Activated naive CD8-positive, alpha-beta T cell treated with anti-CD3 and anti-CD28 coated beads, Interleukin-2, amount 10 ng/mL, durations not matched to agents 7 days and 5 days (primary cell): Measurements from ENCODE around the gene NCF2. TPM values are rescaled to one million over a fixed set of nuclear protein-coding genes. Genes with fewer than 3 reads are reported as not detected.

Source experiments
- ATAC-seq: fragments of 150-1000 bp; cut with Tn5 transposase; one replicate; pipeline ENCODE4 v1.10.0; 2021; ENCODE audit warnings: low read depth, moderate library complexity
- POLR2A ChIA-PET: fragments of 350-600 bp; sonication (Branson Sonifier 250); formaldehyde crosslinking; loops from one replicate; lab custom pipeline; 2021; ENCODE audit warnings: antibody characterized with exemption; lab: Charles Lee
- DNase-seq: peaks from one replicate; pipeline ENCODE4 v3.0.0; 2021
- H3K27ac Mint-ChIP-seq: one replicate; pipeline ENCODE4 v1.8.0; 2022; ENCODE audit warnings: mild to moderate bottlenecking, mixed read lengths
- H3K27me3 Mint-ChIP-seq: one replicate; pipeline ENCODE4 v1.8.0; 2022; ENCODE audit warnings: mild to moderate bottlenecking, moderate library complexity, mixed read lengths
- H3K36me3 Mint-ChIP-seq: one replicate; pipeline ENCODE4 v1.8.0; 2021; ENCODE audit warnings: mild to moderate bottlenecking, mixed read lengths
- H3K4me1 Mint-ChIP-seq: one replicate; pipeline ENCODE4 v1.8.0; 2021; ENCODE audit warnings: mixed read lengths
- H3K4me3 Mint-ChIP-seq: one replicate; pipeline ENCODE4 v1.8.0; 2022; ENCODE audit warnings: mild to moderate bottlenecking, moderate library complexity, mixed read lengths
- H3K9me3 Mint-ChIP-seq: one replicate; pipeline ENCODE4 v1.8.0; 2021; ENCODE audit warnings: mixed read lengths
- total RNA-seq, 2 experiments: library from RNA; stranded (reverse); gene quantifications; one replicate each; pipeline ENCODE4 v1.2.3, GENCODE V29; 2021

NCF2 gene, protein sequence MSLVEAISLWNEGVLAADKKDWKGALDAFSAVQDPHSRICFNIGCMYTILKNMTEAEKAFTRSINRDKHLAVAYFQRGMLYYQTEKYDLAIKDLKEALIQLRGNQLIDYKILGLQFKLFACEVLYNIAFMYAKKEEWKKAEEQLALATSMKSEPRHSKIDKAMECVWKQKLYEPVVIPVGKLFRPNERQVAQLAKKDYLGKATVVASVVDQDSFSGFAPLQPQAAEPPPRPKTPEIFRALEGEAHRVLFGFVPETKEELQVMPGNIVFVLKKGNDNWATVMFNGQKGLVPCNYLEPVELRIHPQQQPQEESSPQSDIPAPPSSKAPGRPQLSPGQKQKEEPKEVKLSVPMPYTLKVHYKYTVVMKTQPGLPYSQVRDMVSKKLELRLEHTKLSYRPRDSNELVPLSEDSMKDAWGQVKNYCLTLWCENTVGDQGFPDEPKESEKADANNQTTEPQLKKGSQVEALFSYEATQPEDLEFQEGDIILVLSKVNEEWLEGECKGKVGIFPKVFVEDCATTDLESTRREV
- 1 to 10 TPM; 7.5 to 8.0 TPM for total RNA-seq

DNA sequence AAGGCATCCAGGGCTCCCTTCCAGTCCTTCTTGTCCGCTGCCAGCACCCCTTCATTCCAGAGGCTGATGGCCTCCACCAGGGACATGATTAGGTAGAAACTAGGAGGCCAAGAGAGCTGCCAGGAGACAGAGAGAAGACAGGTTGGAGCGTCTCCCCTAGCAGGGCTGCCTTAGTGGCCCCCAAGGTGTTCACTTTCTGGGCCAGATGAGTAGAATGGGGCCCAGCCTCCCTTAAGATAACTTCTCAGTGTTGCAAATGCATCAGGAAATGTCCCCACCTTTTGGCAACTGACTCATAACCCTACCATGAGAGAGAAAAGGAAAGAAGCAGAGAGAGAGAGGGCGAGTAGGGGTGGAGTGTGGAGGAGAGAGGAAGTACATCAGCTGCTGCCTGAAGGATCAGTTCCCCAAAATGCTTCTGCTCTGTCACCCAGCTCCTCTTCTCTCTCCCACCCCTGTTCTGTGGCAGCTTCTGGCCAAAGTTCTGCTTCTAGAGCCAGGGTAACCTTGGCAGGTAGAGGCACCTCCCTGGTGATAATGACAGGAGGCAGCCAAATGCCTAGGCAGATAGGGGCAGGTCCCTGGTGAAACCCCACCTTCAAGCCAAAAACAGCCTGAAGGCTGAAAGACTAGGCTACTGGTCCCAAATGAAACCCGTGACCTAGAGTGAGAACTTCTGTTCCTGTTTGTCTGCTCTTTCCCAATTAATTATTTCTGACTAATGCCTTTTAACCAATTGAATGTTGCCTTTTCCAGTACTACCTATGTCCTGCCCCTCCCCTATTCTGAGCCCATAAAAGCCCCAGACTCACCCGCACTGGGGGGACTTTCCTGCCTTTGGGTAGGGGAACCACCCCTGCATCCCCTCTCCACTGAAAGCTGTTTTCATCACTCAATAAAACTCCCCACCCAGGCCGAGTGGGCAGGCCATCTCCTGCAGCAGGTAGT is at the start of gene NCF2:
Gene NCF2 (minus strand): TSS at position 216 of the 948 bp plus-strand sequence. CDS start 130 bp downstream, at position 86.
- Mint-ChIP-seq H3K36me3 (no peaks in the 10 kb centered on the region), H3K27ac (peak within 1 kb of the TSS; percentile 93), H3K4me1 (peaks cover 24% of the 10 kb centered on the region), H3K4me3 (peak within 1 kb of the TSS; percentile 75), H3K9me3 (no peaks in the 10 kb centered on the region), H3K27me3 (peaks cover 3% of the 10 kb centered on the region)
- ATAC-seq (peak; percentile 99), DNase-seq (peak; percentile 52)
- POLR2A ChIA-PET, result interaction anchor here (0.5 to 4.0 kb wide), 5 partner anchors 11 to 793 kb away, joined by 3 to 28 read pairs (median 4); partner anchors contain the start of gene SMG7

DNA sequence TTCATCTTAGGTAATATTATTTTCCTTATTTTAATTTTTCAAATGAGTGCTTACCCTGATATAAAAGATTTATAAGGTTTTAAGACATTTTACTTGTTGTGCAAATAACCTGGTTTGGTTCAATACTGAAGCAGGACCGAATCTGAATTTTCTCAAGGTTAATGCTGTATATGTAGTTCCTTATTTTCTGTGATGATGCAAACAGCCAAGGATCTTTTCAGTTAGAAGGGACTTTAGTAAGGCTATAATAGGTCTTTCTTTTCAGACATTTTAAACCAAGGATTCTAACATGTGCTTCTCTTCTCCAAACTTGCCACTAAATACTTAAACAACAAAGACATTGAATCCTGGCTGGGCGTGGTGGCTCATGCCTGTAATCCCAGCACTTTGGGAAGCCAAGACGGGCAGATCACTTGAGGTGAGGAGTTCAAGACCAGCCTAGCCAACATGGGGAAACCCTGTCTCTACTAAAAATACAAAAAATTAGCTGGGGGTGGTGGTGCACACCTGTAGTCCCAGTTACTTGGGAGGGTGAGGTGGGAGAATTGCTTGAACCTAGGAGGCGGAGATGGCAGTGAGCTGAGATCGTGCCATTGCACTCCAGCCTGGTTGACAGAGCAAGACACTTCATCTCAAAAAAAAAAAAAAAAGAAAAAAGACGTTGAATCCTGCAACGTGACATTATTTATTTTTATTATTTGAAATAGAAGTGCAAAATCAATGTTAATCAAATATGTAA is 48.6 kb upstream of the NCF2 start:
- no peak for DNase-seq
- Mint-ChIP-seq H3K36me3 (peaks cover 3% of the 10 kb centered on the region), H3K27me3 (peaks cover 22% of the 10 kb centered on the region), H3K27ac (no peak overlapping the region), H3K4me3 (no peak overlapping the region), H3K9me3 (no peaks in the 10 kb centered on the region), H3K4me1 (peaks cover 13% of the 10 kb centered on the region)
- POLR2A ChIA-PET, result no interaction called here
- ATAC-seq, result no peak

DNA sequence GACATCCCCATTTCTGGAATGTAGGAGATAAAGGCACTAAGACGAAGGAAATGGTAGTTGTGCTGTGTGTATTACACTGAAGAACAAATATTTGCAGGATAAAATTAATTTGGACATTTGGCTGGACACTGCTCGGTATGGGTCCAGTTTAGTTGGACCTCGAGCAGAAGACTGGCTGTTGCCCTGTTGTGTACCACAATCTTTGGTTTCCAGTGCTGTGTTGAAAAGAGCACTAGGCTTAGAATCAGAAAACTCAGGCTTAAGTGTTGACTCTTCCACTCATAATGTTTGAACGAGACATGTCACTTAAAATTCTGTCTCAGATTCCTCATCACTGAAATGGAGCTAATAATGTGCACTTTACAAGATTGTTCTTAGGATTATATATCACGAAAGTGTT is 46.5 kb upstream of the NCF2 start:
- Mint-ChIP-seq H3K27ac (no peak overlapping the region), H3K36me3 (peaks cover 12% of the 10 kb centered on the region), H3K27me3 (peaks cover 22% of the 10 kb centered on the region), H3K9me3 (no peaks in the 10 kb centered on the region), H3K4me1 (peaks cover 19% of the 10 kb centered on the region), H3K4me3 (peak overlapping the region; percentile 100)
- POLR2A ChIA-PET, result interaction anchor here (0.6 kb wide), 1 partner anchor 400 kb away, joined by 3 read pairs; no protein-coding TSS in a partner anchor
- ATAC-seq (no peak), DNase-seq (no peak)

DNA sequence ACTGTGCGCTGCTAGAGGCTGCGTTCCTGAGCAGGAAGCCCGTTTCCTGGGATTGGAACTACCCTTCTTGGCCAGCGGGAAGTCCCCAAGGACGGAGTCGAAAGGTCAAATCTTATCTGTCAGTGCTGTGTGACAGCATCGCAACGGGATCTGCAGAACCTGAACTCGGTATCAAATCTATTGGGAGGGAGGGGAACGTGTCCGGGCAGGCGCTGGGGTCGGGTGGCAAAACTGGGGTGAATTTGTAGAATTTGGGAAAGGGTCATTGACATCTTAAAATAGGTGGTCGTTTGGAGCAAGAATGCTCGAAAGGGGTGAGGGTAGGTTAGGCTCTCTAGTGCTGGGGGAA is 46.0 kb upstream of the NCF2 start:
- ATAC-seq (no peak), DNase-seq (no peak)
- H3K36me3 Mint-ChIP-seq, result peaks cover 13% of the 10 kb centered on the region
- H3K9me3 Mint-ChIP-seq, result no peaks in the 10 kb centered on the region
- H3K4me1 Mint-ChIP-seq, result peaks cover 21% of the 10 kb centered on the region
- H3K27me3 Mint-ChIP-seq, result peaks cover 22% of the 10 kb centered on the region
- peak overlapping the region; percentile 100 for H3K4me3 Mint-ChIP-seq
- POLR2A ChIA-PET, result interaction anchor here (1.0 to 4.4 kb wide), 3 partner anchors 164 to 797 kb away, joined by 3 to 21 read pairs (median 4); partner anchors contain the start of gene SMG7
- peak overlapping the region; percentile 100 for H3K27ac Mint-ChIP-seq

DNA sequence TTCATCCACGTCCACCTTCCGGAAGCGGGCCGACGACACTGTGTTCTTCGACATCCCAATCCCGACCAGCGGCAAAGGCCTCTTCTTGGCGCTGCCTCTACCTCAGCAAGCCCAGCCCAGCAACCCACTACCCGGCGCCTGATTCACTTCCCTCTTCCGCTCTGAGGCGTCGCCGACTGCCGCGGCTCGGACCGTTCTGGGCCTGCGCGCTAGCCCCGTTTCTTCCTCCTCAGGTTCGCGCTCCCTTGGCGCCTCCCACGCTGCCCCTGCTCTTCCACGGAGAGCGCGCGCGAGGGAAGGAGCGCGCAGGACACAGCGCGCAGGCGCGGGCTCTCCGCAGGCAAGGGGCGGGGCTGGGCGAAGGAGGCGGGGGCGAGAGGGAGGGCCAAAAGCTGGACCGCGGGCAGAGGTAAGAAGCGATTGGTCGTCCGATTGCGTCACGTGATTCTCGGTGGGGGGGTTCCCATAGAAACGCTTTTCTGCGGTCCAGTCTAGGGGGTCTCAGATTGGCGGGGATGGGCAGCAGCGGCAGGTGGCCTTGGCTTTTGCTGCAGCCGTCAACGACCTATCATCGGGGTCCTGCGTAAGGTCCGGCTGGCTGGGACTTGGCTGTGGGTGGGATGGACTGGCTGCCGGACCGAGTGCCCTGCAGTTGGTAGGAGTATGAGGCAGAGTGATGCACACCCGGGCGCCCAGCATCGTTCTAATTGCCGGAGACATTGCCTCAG is 45.5 kb upstream of the NCF2 start, which contains the start of gene ARPC5:
Gene ARPC5 (minus strand): TSS at position 178 of the 728 bp plus-strand sequence. CDS start 124 bp downstream, at position 54.
- peaks cover 15% of the 10 kb centered on the region for H3K36me3 Mint-ChIP-seq
- POLR2A ChIA-PET, result interaction anchor here (1.0 to 4.4 kb wide), 4 partner anchors 163 to 796 kb away, joined by 3 to 21 read pairs (median 4); partner anchors contain the start of genes SMG7 and TSEN15
- H3K4me1 Mint-ChIP-seq, result peaks cover 23% of the 10 kb centered on the region
- H3K27ac Mint-ChIP-seq, result peak within 1 kb of the TSS; percentile 100
- DNase-seq, result peak; percentile 98
- H3K4me3 Mint-ChIP-seq, result peak within 1 kb of the TSS; percentile 100
- no peaks in the 10 kb centered on the region for H3K9me3 Mint-ChIP-seq
- ATAC-seq, result peak; percentile 96
- H3K27me3 Mint-ChIP-seq, result peaks cover 22% of the 10 kb centered on the region

DNA sequence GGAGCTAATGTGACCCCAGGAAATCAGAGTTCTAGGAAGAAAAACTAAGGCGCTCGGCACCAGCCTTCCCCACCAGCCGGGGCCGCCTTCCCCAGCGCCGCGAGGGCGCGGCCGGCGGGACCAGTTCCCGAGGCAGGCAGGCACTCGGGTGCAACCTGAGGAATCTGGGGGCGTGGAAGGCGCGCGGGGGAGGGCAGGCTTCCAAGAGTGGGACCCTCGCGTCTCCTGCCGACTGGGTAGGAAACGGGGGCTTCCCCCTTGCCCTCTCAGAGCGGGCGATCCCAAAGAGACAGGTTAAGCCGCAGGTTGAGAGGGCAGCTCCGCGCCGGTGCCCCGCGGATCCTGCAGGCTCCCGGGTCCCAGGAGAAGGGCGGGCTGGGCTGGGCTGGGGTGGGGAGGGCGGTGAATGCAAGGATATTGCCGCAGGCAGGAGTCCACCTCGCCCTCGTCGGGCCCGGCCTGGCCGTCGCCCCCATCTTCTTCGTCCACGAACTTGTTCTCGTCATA is 44.9 kb upstream of the NCF2 start:
- no peaks in the 10 kb centered on the region for H3K9me3 Mint-ChIP-seq
- peak overlapping the region; percentile 100 for H3K27ac Mint-ChIP-seq
- H3K4me1 Mint-ChIP-seq, result peaks cover 28% of the 10 kb centered on the region
- H3K27me3 Mint-ChIP-seq, result peaks cover 22% of the 10 kb centered on the region
- POLR2A ChIA-PET, result interaction anchor here (0.6 to 4.4 kb wide), 6 partner anchors 9 to 795 kb away, joined by 3 to 21 read pairs (median 4); partner anchors contain the start of genes SMG7 and TSEN15
- DNase-seq (peak; percentile 59), ATAC-seq (no peak)
- H3K4me3 Mint-ChIP-seq, result peak overlapping the region; percentile 100
- H3K36me3 Mint-ChIP-seq, result peaks cover 20% of the 10 kb centered on the region

DNA sequence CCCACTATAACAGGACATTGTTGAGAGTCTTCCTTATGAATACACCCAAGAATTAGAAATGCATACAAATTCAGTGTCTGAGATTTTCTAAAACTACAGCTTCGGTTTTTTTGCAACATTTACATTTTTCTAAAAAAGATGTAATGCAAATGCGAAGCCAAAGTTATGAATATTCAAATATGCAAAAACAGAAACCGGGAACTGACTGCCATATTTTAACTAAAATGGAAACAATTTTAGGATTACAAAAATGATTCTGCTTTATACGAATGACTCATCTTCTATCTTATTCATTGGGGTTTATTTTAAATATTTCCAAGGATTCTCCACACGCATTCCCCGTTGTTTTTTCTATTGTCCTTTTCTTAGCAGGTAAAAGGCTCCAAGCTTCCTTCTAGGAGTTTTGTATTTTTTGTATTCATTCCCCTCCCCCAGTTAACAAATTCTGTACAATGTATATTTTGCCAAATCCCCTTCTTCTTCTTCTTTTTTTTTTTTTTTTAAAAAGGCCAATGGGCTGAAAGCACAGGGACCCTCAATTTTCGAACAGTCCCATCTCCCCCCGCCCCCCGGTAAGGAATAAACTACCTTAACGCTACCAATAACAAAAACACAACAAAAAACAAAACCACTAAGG is 44.3 kb upstream of the NCF2 start:
- H3K27me3 Mint-ChIP-seq, result peaks cover 22% of the 10 kb centered on the region
- H3K27ac Mint-ChIP-seq, result peak overlapping the region; percentile 90
- POLR2A ChIA-PET, result interaction anchor here (0.6 to 4.4 kb wide), 5 partner anchors 8 to 417 kb away, joined by 4 to 21 read pairs (median 5); partner anchors contain the start of genes APOBEC4, SMG7 and TSEN15
- no peaks in the 10 kb centered on the region for H3K9me3 Mint-ChIP-seq
- peaks cover 28% of the 10 kb centered on the region for H3K4me1 Mint-ChIP-seq
- DNase-seq, result no peak
- peak overlapping the region; percentile 100 for H3K4me3 Mint-ChIP-seq
- H3K36me3 Mint-ChIP-seq, result peaks cover 22% of the 10 kb centered on the region
- no peak for ATAC-seq

DNA sequence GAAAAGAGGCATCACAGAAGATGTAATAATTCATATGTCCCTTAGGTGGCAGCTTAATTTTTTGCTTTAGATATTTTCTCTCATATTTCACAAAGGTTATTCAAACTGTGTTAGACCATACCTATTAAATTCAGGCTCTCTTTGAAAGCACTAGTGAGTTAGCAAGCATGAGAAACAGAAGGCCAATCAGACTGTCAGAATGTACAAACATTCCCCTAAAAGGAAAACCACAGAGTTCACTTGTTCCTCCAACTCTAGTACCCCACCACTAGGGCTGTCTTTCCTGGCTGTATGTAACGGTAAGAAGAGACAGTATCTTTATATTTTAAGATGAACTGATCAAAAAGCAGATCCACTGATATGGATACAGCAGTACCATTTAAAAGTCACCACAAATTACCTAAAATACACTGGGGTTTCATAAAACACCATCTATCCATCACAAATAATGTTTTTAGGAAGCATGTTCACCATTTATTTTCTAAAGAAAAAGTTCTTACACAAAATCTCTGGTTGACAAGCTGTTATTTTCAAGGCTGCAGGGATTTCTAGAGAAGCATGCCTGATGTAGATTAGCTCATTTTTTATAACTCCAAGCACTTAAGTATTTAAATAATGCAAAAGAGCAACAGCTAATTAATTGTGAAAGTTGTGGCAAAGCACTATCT is 43.6 kb upstream of the NCF2 start:
- POLR2A ChIA-PET, result interaction anchor here (1.2 to 4.4 kb wide), 4 partner anchors 20 to 418 kb away, joined by 3 to 21 read pairs (median 5); partner anchors contain the start of genes APOBEC4, SMG7 and TSEN15
- H3K4me3 Mint-ChIP-seq, result peak overlapping the region; percentile 100
- peak overlapping the region; percentile 90 for H3K27ac Mint-ChIP-seq
- peak; percentile 15 for ATAC-seq
- no peaks in the 10 kb centered on the region for H3K9me3 Mint-ChIP-seq
- H3K4me1 Mint-ChIP-seq, result peaks cover 29% of the 10 kb centered on the region
- H3K36me3 Mint-ChIP-seq, result peaks cover 22% of the 10 kb centered on the region
- H3K27me3 Mint-ChIP-seq, result peaks cover 19% of the 10 kb centered on the region
- DNase-seq, result no peak

DNA sequence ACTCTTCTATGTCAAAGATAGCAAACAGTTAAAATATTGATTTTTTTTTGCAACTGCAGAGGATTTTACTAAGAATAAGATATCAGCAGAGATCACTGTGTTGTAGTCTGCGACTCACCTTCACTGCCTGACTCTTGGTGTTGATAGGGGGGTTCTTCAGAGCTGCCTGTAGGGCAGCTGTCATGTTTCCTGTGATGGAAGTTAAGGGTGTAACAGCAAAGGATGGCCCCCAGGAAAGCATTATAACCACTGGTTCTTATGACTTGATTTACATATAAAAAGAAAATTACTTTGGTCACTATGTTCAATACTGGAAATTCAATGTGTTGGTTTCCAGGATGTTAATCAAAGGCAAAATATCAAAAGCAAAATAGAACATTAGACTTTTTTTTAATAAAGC is 42.7 kb upstream of the NCF2 start:
- Mint-ChIP-seq H3K4me3 (peak overlapping the region; percentile 100), H3K4me1 (peaks cover 34% of the 10 kb centered on the region), H3K27ac (peak overlapping the region; percentile 44), H3K27me3 (peaks cover 13% of the 10 kb centered on the region), H3K9me3 (no peaks in the 10 kb centered on the region), H3K36me3 (peaks cover 28% of the 10 kb centered on the region)
- POLR2A ChIA-PET, result interaction anchor here (1.2 to 4.4 kb wide), 4 partner anchors 20 to 418 kb away, joined by 3 to 21 read pairs (median 5); partner anchors contain the start of genes APOBEC4, SMG7 and TSEN15
- DNase-seq (no peak), ATAC-seq (no peak)

DNA sequence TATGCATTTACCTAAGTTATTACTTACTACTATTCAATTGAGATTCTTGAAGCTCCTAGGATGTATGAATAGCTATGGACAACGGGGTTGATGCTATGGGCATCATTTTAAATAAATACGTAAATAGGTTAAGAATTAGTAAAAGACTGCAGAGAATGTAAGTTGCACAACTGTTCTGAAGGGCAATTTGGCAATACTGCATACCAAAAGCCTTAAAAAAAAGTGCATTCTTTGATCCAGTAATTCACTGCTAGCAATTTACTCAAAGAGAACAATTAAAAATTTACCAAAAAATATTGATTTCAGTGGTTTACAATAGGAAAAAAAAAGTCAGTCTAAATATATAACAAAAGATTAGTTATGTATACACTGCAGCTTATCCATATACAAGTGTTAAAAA is 41.9 kb upstream of the NCF2 start:
- H3K27me3 Mint-ChIP-seq, result peaks cover 12% of the 10 kb centered on the region
- no peaks in the 10 kb centered on the region for H3K9me3 Mint-ChIP-seq
- peaks cover 34% of the 10 kb centered on the region for H3K4me1 Mint-ChIP-seq
- peaks cover 28% of the 10 kb centered on the region for H3K36me3 Mint-ChIP-seq
- H3K4me3 Mint-ChIP-seq, result peak overlapping the region; percentile 3
- ATAC-seq (no peak), DNase-seq (no peak)
- POLR2A ChIA-PET, result interaction anchor here (1.4 to 4.4 kb wide), 2 partner anchors 52 to 160 kb away, joined by 4 to 21 read pairs; partner anchors contain the start of gene SMG7
- no peak overlapping the region for H3K27ac Mint-ChIP-seq
